ENCODE measurements around the gene ATP6V0B.

Gene ATP6V0B

GRCh38 chr1:43984855-43985254 lies 10.1 kb downstream of the ATP6V0B start:
- DNase-seq (ENCODE audit: low spot score), result no peak

GRCh38 chr1:43985984-43986595 lies 11.3 kb downstream of the ATP6V0B start:
- no peak for DNase-seq (ENCODE audit: low spot score)

- DNase-seq (ENCODE audit: low spot score), result no peak
Measured at GRCh38 chr1:43986712-43987111, 12.0 kb downstream of the ATP6V0B start.

- DNase-seq (ENCODE audit: low spot score), result no peak
Measured at GRCh38 chr1:43987159-43987902, 12.6 kb downstream of the ATP6V0B start.

GRCh38 chr1:43990271-43991199 lies 15.8 kb downstream of the ATP6V0B start:
- DNase-seq (ENCODE audit: low spot score), result no peak

GRCh38 chr1:43991200-43991475 lies 16.4 kb downstream of the ATP6V0B start:
- no peak for DNase-seq (ENCODE audit: low spot score)

- peak; percentile 75 for DNase-seq (ENCODE audit: low spot score)
Measured at GRCh38 chr1:43991476-43992231, 16.9 kb downstream of the ATP6V0B start, which contains the start of gene CCDC24. CCDC24 (plus strand) TSS chr1:43991599; CDS start chr1:43991879, 280 bp downstream.

GRCh38 chr1:43992232-43992995 lies 17.7 kb downstream of the ATP6V0B start:
- no peak for DNase-seq (ENCODE audit: low spot score)

- DNase-seq (ENCODE audit: low spot score), result no peak
Measured at GRCh38 chr1:43993206-43993914, 18.6 kb downstream of the ATP6V0B start.

- DNase-seq (ENCODE audit: low spot score), result no peak
Measured at GRCh38 chr1:43994071-43994470, 19.3 kb downstream of the ATP6V0B start.

- DNase-seq (ENCODE audit: low spot score), result peak; percentile 11
Measured at GRCh38 chr1:43994794-43995790, 20.3 kb downstream of the ATP6V0B start.

- DNase-seq (ENCODE audit: low spot score), result no peak
Measured at GRCh38 chr1:43995984-43996732, 21.4 kb downstream of the ATP6V0B start.

GRCh38 chr1:43996733-43997115 lies 22.0 kb downstream of the ATP6V0B start:
- DNase-seq (ENCODE audit: low spot score), result no peak

GRCh38 chr1:43997295-43997999 lies 22.7 kb downstream of the ATP6V0B start:
- no peak for DNase-seq (ENCODE audit: low spot score)

- DNase-seq (ENCODE audit: low spot score), result no peak
Measured at GRCh38 chr1:43998000-43998378, 23.2 kb downstream of the ATP6V0B start.

- DNase-seq (ENCODE audit: low spot score), result no peak
Measured at GRCh38 chr1:43999455-43999854, 24.7 kb downstream of the ATP6V0B start.

- no peak for DNase-seq (ENCODE audit: low spot score)
Measured at GRCh38 chr1:44000122-44000665, 25.4 kb downstream of the ATP6V0B start.

- no peak for DNase-seq (ENCODE audit: low spot score)
Measured at GRCh38 chr1:44002165-44002564, 27.4 kb downstream of the ATP6V0B start.

Measured in activated CD4-positive, alpha-beta T cell treated with anti-CD3 and anti-CD28 coated beads, Interleukin-2, Interleukin-4, amounts not matched to agents 100 ng/mL and 50 ng/mL, durations not matched to agents 16 hours and 8 hours (primary cell).